CD4-positive, alpha-beta T cell treated with Interferon alpha-2 for 1 hour (primary cell): ENCODE measurements around the gene DHX35.

Experiments used
- DNase-seq, 2 donors: peaks; one replicate each; pipeline ENCODE4 v3.0.0-alpha.2; 2020 to 2022

DHX35 gene

DNA sequence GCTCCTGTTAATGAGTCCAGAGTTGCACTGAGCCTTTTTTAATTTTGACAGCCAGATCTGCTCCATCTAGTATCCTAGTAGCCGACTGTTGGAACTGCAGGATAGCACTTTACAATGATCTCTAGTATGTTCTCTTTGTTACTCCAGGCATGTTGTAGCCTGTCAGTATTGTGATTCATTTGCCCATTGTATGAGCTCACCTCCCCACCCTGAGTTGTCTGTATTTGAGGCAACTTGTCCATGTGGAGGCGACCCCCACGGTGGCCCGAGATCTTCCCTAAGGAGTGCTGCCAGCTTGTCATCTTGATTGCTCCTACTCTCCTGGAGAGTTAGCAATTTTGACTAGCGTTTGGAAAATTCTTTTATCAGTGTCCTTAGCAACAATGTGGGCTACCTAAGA lies 67.2 kb downstream of the DHX35 start:
- no peak for DNase-seq

DNA sequence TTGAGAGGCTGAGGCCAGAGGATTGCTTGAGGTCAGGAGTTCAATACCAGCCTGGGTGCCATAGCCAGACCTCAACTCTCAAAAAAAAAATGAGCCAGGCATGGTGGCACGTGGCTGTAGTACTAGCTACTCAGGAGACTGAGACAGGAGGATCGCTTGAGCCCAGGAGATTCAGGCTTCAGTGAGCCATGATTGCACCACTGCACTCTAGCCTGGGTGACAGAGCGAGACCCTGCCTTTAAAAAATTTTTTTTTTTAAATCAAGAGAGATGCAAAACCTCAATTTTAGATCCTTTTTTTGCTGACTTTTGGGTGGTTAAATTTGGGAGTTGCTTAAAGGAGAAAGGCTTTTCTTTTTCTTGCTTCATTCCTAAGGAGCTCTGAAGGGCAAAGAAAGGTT lies 70.9 kb downstream of the DHX35 start:
- no peak for DNase-seq

DNA sequence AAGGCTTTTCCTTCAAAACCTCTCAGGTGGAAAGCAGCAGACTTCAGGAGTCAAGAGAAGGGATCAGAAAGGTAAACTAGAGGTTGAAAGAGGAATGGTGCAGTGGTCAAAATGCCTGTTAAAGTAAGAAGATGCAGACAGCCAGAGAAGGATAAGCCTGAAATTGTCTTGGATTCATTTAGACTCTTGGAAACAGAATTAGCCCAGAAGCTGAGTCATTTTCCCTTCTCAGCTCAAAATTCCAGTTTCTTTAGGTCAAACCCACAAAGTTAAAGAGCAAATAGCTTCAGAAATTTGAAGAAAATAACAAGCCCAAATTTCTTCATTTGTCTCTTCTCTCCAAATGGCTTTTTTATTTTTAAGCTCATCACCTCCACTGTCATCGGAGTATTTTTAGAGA lies 73.9 kb downstream of the DHX35 start:
- DNase-seq = no peak

DNA sequence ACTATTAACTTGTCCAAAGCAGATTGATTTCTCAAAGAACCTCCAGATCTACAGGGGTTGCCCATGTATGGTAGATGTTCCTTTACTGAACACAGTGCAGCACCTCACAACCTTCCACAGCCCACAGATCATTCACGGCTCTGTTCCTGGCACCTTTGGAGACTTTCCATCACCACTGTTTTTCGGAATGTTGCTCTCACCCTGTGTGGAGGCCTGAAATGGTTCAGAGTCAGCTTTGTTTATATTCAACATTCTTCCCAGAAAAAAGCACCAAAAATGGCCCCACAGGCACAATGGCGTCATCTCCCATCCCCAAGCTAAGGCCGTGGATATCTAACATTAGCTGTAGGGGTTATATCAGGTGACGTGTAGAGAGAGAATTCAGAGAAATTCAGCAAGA lies 74.7 kb downstream of the DHX35 start:
- DNase-seq = no peak

DNA sequence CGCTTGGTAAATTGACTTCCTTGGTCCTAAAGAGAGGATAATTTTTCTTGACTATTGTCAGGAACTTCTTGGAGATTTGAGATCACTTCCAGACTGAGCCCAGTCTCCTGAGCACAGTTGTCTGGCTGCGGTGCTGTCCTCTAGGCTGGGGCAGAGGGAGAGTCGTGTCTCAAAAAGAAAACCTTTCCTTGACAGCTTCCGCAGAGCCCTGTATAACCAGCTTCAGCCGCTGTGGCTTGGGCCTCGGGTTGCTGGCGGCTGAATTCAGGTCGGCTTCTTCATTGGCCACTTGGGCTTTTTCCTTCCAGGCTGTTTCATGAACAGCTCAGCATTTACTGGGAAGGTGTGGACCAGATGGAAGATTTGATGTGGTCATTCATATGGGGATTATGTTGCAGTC lies 75.9 kb downstream of the DHX35 start:
- no peak for DNase-seq

DNA sequence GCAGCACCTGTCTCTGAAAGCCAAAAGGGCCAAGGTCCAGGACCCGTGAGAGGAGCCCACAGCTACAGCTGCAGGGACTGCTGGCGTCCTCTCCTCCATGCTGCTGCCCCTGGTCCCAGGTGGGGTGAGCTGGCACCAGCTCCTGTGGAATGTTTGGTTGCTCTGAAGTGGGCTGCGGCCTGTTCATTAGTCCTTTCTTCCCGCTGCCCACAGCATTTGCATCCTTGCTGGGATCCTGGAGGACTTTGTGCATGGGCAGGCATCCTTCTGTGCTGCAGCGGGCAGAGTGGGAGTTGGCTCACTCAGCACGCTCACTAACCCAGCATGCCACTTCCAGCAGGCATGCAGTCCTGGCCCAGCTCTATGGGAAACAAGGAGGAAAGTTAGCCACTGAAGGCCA lies 76.4 kb downstream of the DHX35 start:
- no peak for DNase-seq

DNA sequence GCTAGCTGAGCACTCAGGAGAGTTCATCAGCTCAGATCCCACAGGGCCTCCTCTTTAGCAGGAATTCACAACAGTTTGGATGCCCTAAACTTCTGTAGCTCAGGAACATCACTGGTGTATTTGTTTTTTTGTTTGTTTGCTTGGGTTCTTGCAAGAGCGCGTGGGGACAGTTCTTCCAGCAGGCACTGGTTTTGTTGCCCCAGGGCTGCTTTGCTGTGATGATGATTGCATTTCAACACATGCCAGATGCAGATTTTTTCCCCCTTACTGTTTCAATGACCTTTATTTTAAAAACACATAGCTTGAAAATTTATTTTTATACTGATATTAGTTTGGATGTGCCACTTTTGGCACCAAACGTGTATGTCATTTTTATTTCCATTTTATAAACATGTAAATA lies 77.1 kb downstream of the DHX35 start:
- DNase-seq = no peak

DNA sequence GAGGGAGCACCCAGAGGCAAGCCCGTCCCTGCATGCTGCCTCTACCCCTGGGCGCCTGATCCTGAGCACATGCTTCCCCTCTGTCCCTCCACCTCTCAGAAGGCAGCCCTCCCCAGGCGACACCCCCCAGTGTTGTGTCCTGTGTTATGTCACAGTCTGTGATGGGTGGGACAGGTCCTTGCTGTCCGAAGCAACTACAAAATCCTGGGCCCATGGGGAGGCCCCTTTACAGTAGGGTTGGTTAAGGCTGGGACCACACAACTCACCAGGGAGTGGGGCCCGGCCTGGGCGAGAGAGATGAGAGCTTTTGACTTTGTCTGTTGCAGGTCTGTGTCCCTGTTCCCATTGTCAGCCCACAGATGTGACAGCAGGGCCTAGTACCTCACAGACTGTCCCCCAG lies 78.0 kb downstream of the DHX35 start:
- DNase-seq = no peak

DNA sequence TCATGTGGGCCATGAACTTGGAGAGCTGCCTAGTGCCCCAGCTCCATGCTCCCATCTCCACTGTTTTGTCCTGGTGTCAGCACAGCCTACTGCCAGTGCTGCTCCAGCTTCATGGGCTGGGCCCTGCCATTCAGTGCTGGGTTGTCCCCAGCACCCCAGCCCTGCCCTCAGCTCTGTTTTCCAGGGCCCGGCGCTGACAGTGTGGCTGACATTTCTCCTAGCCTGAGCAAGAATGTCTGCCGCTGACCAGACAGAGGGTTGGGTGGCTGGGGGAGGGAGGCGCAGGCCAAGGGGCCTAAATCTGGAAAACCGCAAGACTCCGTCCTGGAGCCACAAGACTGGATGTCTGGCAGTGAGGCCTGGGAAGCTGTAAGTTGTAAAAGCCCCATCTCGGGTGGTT lies 78.9 kb downstream of the DHX35 start:
- no peak for DNase-seq

DNA sequence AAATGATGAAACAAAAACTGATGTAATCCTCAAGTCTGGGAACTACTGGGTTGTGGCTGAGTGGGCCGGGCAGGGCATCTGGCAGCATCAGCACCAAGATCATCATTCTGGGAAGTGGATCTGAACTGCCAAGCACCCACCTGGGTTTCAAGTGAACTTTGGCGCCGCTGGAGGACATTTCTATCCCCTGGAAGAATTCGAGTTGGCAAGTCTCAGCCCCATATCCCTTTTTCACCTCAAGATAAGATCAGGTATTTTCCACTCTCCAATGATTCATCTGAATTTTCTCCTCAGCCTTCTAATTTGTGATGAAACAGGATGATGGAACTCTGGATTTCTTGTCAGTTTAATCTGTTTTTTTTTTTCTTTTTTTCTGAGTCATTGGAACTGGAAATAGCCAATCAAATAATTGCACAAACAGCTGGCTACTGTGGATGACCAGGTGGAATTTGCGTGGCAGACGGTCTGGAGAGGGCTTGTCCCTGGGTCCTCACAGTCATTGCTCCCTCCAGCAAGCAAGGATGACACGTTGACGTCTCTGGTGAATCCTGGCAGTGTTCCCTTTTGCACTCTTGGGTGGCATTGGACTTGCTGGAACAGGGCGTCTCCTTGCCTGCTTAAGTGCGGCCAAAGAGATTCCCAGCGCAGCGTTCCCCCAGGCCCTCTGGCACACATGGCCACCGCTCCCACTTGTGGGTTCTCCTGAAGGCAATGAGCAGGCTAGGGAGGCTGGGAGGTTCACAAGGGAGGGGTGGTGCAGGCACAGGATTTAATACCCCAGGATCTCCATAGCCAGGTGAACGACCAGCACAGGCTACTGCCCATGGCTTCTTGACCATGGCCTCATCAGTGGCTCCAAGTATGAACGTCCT lies 80.4 kb downstream of the DHX35 start:
- no peak for DNase-seq

DNA sequence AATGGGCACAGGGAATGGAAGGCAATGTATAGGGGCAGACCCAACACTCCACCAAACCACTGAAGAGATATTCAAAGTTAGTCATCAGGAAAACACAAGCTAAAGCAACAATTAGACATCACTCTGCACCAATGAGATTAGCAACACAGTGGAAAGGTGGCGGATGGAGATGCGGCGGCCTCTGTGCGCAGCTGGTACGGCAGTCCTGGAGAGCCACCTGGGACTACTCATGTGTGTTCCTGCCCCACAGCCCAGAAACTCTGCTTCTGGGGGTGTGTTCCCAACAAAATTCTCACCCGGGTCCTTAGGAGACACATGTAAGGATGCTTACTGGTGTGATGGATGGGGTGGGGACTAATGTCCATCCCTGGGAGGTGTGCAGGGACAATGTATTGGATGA lies 82.4 kb downstream of the DHX35 start:
- DNase-seq = no peak

DNA sequence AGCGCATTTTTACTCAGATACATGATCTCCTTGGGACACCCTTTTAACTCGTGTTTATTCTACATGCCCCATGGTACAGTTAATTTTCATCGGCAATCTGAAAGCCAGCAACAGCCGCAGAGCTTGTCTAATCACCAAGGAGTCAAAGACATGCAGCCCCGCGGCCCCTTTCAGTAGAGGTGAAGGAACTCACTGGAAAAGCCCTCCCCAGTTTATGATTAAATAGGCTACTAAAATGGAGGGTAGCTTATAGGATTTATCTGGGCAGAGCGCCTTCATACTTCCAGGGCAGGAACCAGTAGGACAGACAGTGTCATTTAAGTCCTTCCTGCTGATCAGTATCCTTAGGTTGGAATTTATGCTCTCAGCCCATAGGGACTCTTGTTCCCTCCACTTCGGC lies 83.5 kb downstream of the DHX35 start:
- DNase-seq = no peak

DNA sequence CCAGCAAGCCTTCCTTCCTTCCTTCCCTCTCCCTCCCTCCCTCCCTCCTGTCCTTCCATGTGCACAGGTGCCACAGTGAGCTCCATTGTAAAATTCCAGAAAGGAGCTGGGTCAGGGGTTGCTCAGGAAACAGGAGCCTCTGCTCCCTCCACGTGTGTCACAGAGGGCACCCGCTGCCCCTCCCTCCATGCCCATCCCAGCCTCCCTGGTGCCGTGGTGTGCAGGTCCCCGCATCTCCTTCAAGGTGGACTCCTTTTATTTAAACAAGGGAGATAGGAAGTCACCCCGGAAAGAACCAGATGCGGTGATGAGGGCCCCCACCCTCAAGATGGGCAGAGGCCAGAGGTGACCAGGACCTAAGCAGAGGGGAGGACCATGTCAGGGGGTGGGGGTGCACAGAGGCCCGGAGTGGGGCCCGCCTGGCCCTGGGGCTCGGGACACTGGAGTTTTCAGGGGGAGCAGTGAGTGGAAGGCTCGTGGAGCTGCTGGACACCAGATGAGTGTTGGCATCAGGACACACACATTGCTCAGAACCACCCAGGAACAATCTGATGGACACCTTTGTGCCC lies 85.4 kb downstream of the DHX35 start:
- DNase-seq = no peak

DNA sequence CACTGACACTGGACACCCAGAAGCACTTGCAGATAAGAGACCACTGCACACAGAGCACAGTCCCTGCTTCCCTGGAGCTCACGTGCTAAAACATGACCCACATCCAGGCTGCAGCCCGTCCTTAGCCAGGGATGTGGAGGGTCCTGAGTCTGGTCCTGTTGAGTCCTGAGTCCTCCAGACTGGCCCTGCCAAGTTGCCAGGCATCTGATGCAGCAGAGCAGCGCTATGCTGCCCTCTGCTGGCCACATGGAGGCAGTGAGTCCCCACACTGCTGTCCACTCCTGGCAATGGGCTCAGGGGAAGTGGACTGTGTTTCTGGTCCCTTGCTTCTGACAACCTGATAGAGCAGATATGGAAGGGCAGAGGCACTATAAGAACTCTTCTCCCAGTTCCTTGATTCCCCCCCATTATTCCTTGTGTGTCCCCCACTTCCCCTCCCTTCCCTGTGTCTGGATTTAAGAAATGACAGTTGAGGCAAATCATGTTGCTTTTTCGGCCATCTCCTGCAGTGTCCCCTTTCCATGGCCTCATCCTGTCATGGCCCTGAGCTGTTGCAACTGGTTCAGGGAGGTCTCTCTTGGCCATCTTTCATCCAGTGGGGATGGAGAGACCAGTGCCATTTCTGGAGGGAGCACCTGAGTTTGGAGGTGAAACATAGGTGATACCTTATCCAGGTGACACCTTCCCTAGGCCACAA lies 86.0 kb downstream of the DHX35 start:
- peak; percentile 72 to 77 for DNase-seq

DNA sequence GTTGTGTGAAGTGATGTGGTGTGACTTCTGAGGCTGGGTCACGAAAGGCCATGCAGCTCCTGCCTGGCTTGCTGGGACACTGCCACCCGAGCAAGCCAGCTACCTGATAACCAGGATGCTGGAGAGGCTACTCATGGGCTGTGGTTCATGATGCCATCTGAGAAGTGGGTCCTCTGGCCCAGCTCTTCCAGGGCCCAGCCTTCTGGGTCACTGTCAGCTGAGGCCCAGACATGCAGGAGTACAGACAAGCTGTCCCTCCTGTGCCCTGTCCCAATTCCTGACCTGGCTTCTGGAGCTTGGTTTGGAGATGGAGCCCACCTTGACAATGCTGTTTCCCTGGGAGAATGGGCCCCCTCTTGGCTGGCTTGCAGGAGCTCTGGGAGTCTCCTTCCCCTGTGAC lies 87.0 kb downstream of the DHX35 start:
- no peak for DNase-seq

DNA sequence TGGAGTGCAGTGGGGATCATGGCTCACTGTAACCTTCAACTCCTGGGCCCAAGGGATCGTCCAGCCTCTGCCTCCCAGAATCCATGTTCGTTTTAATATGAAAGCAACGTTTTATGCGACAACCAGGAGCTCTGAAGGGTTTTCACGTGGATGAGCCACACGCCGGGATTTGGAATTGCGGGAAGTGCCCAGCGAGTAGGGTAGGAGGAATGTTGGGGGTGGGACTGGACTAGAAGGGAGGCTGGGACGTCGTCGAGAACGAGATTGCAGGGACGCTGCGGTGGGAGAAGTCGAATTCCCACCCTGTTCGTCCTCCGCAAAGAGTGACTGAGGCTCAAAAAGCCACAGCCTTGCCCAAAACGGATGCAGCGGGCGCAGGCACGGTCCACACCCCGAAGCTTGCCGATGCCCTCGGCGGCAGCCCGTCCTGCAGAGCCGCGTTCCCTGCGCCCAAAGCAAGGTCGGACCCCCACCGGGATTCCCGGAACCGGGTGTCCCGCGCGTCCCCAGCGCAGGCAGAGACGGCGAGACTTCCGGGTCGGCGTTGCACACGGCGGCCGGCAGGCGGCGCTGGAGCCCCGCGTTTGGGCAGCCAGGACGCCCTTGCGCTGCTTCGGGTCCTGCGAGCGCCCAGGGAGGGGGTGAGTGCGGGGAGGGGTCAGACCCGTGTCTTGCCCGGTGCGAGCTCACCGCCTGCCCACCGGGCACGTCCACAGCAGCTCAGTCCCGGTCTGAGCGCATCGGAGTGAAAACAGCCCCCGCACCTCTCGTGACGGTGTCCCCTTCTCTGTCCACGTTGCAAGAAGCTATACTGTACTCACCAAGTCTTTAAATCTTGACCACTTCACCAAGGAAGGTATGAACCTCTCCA lies 87.8 kb downstream of the DHX35 start:
- peak; percentile 77 to 85 for DNase-seq

DNA sequence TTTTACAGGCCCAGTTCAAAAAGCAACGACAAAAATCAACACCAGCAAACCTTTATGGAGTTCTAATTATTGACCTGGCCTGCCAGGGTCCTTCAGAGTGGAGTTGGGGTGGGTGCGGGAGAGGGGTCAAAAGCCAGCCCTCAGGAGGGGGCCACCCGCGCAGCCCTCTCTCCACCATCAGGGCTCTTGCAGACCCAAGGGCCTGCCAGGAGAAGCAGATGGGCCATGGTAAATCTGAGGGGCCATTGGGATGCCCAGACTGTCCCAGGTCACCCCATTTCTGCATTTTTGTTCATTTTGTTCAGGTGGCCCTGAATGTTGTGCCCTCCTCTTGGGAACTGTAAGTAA lies 88.4 kb downstream of the DHX35 start:
- DNase-seq = no peak

DNA sequence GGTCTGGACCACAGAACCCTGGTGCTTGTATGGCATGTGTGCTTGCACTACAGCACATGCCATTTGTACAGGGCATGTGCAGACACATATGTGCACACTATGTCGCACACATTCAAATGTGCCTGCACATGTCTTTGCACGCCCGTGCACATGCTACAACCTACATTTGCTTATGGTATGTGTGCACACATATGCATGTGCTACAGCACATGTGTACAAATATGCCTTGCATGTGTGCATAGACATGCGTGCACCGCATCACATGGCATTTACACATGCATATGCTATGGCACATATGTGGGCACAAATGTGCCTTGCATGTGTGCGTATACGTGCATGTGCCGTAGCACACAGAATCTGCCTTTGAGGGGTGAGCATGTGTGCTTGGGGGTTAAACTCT lies 90.5 kb downstream of the DHX35 start:
- DNase-seq = no peak

DNA sequence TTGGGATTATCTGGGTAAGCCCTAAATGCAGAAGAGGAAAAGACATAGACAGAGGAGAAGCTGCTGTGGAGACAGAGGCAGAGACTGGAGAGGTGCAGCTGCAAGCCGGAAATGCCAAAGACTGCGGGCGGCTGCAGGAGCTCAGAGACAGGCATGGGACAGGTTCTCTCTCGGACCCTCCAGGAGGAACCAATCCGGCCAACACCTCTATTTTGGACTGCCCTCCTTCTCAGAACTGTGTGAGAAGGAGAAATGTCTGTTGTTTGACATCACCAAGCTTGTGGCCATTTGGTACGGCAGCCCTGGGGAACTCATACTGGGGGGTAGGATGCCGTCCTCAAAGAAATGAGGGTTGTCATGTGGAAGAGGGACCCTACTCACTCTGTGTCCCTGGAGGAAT lies 95.0 kb downstream of the DHX35 start:
- DNase-seq = no peak

DNA sequence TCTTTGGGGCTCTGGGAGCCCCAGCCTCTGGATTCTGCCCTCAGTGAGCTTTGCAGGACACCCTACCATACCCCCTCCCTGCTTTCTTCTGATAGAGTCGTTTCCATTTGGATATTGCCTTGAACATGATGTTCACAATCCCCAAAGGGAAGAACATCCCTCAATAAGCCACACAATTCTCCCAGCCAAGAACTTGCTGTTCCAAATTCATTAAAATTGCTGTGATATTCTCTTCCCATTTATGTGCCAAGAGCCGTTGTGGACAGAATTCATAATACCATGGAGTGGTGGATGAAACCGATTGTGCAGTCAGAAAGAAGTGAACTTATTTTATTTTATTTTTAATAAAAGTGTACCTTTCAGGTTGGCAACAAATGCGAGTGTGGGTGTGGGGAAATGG lies 95.8 kb downstream of the DHX35 start:
- no peak for DNase-seq

DNA sequence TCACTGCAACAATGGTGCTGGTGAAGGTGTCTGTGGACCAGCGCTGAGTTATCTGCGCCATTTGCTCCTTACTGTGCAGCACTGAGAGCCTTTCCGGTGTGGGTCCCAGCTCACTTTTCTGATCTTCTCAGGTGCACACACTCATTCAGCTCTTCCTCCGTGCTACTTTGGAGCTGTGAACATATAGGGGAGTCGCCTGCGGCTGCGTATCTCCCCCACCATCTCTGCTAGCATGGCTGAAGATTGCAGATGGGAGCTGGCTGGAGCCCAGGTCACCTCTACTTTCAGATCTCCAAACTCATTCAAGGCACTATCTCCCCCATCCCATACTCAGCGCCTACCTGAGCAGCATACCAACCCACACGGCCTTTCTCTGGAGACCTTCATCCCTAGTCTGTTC lies 96.9 kb downstream of the DHX35 start:
- DNase-seq = no peak

DNA sequence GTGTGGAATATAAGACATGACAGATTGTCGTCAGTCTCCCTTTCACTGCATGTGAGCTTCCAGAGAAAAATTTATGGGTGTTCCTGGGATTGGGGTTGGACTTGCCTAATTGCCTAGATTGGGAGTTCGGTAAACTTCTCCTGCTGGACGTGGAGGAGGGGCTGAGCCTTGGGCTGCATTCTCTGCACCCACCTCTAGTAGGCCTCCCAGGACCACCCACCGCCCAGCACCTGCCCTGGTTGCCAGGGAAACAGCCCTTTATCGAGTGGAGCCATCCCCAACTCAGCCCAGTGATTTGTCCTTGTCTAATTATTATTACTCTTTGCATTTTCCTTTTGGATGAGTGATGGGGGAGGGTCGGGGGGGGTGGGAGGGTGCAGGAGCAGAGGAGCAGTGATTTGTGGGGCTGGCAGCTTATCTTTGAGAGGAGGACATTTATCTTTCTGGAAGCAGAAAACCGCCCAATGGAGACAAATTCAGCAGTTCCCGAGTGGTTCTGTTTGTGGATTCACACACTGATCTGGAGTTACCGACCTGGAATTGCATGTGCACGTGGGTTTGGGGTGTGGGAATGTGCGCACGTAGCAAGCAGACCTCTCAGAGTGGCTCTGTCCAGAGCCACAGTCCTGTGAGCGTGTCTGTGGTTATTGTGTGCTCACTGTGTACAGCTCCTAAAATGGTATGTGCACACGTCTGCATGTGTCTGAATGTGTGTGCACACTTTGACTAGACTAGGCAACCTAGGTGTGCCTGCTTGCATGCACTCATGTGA lies 104.5 kb downstream of the DHX35 start:
- no peak for DNase-seq
